Stimulated activated CD4-positive, alpha-beta T cell treated with anti-CD3 and anti-CD28 coated beads, Interleukin-15, amount 100 ng/mL, for 48 hours (primary cell): ENCODE measurements around the gene MRPL10.

Experiments
- DNase-seq, 2 donors: peaks; one replicate each; pipeline ENCODE4 v3.0.0-alpha.2; 2020; ENCODE audit warnings: low read depth in 2 of 2

The MRPL10 gene

DNA sequence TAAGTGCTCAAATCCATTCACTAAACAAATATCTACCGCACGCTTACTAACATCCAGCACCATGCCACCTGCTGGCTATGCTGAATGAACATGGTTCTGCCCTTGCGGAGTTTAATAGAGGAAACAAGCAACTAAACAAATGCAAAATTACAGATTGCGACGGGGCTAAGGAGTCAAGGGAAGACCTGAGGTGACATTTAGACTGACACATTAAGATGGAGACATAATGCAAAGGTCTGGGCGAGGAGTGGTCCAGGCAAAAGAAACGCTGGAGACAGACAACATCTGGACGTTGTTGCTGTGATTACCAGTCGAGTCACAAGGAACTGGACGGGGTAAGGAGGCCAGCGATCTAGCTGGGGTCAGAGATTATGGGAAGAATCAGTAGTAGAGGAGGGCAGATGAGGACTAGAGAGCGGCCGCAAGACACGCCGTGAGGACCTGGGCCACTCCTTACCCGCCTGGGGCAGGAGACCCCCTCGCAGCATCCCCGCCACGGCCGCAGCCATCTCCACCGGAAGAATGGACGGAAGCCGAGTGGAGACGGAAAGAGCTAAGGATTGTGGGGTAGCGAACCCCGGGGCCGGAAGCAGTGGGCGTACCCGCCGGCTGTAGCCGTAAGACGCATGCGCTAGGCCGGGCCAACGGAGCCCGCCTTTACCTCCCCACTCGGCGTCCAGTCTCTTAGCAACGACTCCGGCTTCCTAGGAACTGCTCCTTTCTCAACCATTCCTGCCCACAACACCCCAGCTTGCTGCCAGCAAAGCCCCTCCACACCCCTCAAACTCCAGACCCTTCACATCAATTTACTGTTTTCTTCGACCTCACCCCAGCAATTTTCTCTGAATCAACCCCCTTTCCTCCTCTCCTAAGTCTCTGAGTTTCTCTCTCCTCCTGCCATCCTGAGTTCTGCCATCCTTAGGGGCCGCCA is at the start of gene MRPL10, which contains the start of gene LRRC46:
Gene MRPL10, minus strand, starts transcription at position 539 of the 931 bp plus-strand sequence. Its CDS starts 30 bp downstream, at position 509.
Gene LRRC46, plus strand, starts transcription at position 668 of the 931 bp plus-strand sequence. CDS start 320 bp downstream, outside the sequence.
- peak; percentile 84 to 90 for DNase-seq

DNA sequence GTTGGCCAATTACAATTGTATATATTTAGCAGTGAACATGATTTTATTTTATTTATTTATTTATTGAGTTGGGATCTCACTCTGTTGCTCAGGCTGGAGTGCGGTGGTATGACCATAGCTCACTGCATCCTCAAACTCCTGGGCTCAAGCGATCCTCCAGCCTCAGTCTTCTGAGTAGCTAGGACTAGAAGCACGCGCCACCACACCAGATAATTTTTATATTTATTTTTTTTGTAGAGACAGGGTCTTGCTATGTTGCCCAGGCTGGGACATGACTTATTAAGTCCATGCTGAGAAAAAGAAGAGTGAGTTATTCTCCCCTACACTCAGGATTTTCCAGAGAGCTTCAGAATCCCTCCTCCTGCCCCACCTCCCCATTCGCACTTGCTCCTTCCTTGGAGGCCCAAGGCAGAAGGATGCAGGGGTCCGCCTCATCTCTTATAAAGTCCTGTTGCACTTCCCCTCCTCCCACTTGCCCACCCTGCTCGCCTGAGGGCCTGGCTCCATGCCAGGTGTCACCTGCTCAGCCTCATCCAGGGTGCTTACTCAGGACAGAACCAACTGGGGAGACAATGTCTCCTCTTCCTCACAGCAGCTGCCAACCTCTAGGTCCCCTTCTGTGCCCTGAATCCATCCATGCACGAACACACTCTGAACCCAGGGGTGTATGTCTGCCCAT is 48.6 kb upstream of the MRPL10 start:
- DNase-seq = no peak

GRCh38 chr17:47879028-47879585 is 47.8 kb upstream of the MRPL10 start:
- DNase-seq = no peak

DNA sequence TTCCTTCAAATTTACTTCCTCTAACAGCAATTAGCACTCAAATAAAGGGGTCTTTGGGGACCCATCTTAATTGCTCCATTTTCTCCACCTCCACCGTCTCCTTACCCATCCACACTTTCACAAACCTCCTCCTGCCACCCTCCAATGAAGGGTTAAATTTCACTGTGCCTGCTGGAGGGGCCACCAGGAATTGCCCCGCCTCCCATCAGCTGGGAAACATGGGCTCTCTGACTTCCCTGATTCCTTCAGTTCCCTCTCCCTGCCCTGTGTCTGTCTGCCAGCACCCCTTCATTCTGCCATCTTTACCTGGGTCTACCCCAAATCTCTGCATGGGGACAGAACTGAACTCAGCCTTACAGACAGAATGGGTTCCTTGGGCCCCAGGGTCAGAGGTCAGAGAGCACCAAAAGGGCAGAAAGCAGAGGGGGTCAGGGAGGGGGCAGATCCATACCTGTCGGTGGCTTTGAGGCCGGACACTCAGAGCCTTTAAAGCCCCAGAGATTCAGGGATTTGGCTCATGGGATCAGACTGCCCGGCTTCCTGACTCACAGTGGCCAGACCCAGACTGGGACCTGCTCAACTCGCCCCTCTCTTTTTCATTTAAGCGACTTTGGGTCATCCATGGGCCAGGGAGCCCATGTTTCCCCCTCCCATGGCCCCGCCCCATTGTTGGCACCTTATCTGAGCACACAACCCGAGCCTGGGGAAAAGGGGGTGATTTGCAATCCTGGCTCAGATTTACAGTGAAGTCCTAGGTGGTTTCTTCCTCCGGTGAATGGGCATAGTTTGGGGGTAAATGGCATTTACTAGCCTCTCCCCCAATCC is 47.1 kb upstream of the MRPL10 start:
- no peak for DNase-seq

DNA sequence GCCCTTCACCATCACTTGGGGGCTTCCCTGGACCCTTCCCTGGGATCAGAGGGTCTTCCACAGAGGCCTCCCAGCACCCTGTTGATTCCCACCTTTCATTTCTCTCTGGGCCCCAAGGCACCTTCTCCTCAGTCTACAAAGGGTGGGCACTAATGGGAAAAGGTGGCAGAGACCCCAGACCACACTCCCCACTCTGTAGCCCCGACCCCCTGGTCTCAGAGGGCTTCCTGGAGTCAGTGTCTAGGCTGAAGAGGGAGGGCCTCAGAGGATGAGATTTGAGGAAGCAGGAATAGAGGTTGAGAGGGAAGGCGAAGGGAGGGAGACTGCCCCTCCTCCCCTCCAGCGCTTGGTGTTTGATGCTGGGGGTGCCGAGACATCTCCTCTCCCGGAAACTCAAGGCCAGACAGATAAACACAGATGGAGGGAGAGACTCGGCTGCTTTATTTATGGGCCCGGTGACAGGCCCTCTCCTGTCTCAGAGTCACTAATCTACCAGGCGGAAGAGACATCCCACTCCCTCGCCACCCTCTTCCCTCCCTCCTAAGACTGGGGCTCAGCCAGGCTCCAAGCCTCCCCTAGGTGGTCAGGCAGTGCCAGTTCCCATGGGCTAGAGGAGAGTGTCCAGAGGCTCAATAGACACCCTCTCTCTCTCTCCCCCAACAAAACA is 46.2 kb upstream of the MRPL10 start:
- DNase-seq = no peak

DNA sequence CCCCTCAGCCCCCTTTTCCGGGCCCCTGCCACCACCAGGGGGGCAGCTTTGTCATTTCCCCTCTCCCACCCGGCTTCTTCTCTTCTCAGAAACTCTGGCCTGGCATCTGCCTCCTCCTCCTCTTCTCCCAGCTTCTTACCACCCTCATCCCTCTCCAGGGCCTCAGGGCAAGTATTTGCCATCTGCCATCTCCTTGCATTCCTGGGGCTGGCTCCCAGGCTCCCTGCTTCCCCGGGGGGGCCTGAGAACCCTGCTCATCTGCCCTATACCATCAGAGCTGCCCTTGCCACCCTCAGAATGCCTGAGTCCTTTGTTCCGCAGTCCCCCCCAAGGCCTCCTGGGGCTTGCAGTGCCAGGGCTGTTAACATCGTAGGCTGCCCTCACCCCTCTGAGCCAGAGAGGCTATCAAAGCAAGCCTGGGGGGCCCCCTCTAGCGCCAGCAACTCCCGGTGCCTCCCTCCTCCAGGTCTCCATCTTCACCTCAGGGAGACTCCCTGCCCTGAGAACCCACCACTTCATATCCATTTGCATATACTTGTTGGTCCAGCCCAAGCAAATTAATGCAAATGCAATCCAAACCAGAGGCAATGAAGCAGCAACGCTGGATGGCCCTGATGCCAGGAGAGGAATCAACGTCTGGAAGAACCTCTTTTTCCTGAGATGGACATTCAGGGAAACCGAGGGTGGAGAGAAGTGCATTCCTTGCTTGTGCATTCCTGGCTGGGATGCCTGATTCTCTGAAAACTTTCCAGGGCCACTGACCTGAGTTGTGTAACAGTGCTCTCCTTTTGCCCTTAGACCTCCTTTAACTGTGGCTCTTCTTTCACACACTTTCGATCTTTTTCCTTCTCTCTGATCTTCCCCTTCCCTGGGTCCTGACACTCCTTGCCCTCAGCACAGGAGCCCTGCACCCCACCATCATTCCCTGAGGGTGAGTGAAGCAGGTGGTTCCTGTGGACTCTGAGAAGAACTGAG is 44.0 kb upstream of the MRPL10 start:
- DNase-seq = no peak

GRCh38 chr17:47873200-47874090 is 42.1 kb upstream of the MRPL10 start:
- DNase-seq = no peak

DNA sequence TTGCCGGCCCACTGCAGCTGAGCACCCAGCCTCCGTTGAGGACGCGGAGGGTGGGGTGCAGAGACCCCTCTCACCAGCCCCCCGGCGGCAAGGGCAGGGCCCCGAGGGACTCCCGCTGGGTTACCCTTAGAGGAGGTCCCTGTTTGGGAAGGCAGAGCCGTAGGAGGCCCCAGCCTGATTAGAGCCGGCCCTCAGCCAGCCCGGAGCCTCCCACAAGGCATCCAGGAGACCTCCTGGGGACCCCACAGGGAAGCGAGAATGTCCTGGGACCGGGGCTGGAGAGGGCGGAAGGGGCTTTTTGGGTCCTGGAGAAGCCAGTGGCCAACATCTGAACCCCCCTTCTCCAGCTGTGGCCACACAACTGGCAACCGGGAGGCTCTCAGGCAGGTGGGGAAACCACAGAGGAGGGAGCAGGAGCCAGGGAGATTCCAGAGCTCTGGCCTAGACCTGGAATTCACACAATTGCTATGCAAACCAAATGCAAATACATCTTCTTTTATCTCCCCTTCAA is 41.4 kb upstream of the MRPL10 start:
- DNase-seq = no peak

DNA sequence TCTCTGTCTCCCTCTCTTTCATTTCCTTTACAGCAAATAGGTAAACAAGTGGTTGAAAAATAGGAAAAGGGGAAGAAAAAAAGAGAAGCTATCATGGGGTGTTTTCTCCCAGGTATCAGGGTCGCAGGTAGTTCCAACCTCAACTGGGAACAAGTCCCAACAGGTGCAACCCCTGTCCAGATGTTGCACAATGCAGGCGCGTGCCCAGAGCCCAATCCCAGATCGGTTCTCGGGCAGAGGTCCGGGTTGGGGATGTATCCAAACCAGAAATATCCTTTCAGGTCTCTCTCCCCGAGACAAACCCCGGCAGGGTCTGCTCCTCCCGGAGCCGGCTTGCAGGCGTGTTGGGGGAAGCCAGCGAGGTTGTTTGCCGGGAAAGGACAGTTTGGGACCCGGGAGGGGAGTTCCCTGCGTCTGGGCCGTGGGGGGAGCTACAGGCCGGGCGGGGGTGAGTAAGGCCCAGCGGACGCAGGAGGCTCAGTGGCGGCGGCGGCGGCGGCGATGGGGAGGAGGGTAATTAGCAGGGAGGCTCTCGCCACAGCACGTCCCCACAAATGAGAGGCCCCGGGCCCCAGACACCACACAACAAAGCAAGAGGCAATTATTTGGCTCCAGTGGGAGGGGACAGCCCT is 40.8 kb upstream of the MRPL10 start:
- DNase-seq = no peak

GRCh38 chr17:47871048-47871447 is 39.7 kb upstream of the MRPL10 start:
- no peak for DNase-seq

DNA sequence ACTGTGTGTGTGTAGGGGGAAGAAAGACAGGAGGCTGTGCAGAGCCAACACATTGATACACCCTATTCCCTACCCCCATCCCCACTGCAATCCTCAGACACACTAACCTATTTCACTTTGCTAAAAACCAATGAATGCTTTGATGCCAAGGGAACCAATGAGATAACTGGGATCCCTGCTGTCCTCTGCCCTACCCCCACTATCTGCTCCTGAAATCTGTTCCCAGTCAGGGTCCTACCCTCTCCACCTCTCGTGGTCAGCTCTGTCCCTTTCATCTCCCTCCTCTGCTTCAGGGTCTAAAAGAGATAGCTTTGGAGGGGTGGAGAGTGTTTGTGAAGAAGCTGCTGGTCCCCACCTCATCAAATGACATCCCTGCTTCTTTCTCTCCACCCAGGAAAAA is 38.7 kb upstream of the MRPL10 start:
- no peak for DNase-seq

- no peak for DNase-seq
Measured at GRCh38 chr17:47869114-47869513, 37.8 kb upstream of the MRPL10 start.

- DNase-seq = no peak
Measured at GRCh38 chr17:47867813-47868533, 36.6 kb upstream of the MRPL10 start.

DNA sequence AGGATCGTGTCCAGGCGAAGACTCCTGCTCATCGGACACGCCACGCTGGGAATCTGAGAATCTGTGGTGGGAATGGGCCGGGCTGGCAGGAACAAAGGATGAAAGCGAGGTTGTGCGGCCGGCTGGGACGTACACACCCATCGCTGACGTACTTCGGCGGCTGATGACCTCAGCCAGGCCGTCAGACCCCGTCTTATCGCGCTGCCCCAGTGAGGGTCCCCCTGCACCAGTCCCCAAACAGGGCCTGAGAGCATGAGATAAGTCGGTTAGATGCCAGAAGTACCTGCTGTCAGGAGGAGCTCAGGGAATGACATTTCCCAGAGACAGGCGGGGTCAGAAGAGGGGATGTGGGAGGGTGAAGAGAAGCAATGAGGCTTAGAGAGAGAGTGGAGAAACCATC is 35.6 kb upstream of the MRPL10 start:
- DNase-seq = no peak

DNA sequence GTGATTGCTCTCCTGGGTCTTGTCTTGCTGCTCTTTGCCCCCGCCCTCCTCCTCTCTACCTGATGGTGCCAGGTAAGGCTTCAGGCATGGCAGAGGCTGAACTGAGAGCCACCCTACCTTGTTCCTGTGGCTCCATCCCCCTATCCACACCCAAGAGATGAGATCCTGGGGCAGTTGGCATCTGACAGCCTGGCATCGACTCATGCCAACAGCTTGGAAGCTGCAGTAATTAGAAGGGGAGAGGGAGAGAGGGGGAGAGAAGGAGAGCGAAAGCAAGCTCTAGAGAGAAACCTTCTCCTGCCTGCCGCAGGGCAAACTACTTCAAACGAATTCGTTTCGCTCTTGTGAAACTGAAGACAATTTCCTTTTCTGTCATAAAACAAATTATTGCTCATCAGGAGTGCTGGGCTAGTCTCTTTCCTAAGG is 33.5 kb upstream of the MRPL10 start:
- DNase-seq = no peak

DNA sequence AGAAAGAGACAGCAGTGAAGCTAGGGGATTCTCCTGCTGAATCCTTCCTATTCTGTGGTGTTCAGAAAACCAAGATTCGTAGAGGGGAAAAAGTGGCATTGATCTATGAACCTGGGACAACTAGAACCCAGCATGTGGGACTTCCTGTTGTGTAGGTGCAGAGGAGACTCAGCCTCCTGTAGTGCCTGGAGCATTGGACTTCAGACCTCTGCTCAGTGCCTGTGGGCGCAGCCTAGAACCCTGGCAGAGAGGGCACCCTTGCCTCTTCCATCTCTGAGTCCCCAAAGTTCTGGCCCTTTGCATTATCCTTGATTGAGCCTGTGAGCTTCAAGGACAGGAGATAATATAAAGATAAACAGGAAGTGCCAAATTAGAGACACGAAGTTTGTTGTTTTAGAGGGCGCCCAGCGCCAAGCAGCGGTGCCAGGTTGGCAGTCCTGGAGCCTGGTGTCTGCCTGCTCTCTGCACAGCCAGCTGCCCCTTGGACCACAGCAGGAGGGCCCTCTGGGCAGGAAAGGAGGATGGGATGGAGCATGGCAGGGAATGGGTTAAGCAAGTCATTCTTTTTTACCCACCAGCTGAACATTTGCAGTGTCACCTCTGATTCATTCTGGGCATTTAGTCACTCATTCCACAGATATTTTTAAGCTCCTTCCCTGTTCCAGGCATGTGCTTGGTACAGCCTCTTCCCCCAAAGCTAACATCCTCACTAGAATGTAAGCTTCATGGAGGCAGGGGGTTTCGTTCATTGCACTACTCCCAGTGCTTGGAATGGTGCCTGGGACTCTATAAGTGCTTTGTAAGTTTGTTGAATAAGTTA is 31.5 kb upstream of the MRPL10 start:
- DNase-seq = no peak

DNA sequence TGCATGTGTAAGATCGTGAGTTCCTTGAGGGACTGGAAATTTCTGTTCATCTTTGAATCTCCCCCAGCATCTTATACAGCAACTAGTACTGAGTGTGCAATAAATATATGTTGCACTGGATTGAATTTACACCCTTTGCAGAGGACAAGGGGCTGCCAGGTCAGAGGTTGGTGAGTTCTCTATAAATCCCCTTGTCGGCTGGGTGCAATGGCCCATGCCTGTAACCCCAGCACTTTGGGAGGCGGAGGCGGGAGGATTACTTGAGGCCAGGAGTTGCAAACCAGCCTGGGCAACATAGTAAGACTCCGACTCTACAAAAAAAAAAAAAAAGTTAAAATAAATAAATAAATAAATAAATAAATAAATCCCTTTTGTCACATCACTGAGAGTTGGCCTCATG is 29.0 kb upstream of the MRPL10 start:
- DNase-seq = no peak
